Keratinocyte (primary cell): ENCODE results near the gene CORO2B. TPM values are rescaled to one million over a fixed set of nuclear protein-coding genes. Genes with fewer than 3 reads are reported as not detected.

Experiments
- DNase-seq: peaks from one replicate; pipeline ENCODE4 v3.0.0-alpha.2; 2011; ENCODE audit warnings: low read depth, missing footprints, low spot score
- FAIRE-seq: peaks from 2 replicates; lab custom pipeline; 2011; peaks lifted over from hg19 to GRCh38; lab: Jason Lieb, UNC
- H2AFZ ChIP-seq: 2 replicates; pipeline ENCODE4 v1.6.0; 2012; ENCODE audit warnings: low read length, control low read depth, inconsistent platforms; ENCODE audit not compliant: control insufficient read depth
- H3K27ac ChIP-seq: 2 replicates; pipeline ENCODE4 v1.5.1; 2011; ENCODE audit warnings: low read length; ENCODE audit not compliant: control insufficient read depth, insufficient read depth
- H3K27me3 ChIP-seq: 3 replicates; pipeline ENCODE4 v1.6.0; 2011; ENCODE audit warnings: low read length; ENCODE audit not compliant: control insufficient read depth, insufficient read depth; ENCODE audit errors: extremely low read depth
- H3K36me3 ChIP-seq, 2 experiments: 2 replicates in 1 of 2; 3 replicates in 1 of 2; pipeline ENCODE4 v1.5.1; 2011; ENCODE audit warnings: low read length in 2 of 2, mild to moderate bottlenecking in 1 of 2; ENCODE audit not compliant: control insufficient read depth in 2 of 2, insufficient read depth in 2 of 2; ENCODE audit errors: extremely low read depth in 1 of 2
- H3K4me1 ChIP-seq: 3 replicates; pipeline ENCODE4 v1.5.1; 2011; ENCODE audit warnings: low read length; ENCODE audit not compliant: control insufficient read depth, insufficient read depth; ENCODE audit errors: extremely low read depth
- H3K4me2 ChIP-seq: 3 replicates; pipeline ENCODE4 v1.6.0; 2011; ENCODE audit warnings: low read depth, low read length; ENCODE audit not compliant: control insufficient read depth, insufficient read depth; ENCODE audit errors: extremely low read depth
- H3K4me3 ChIP-seq, 3 experiments: fragments of 200-600 bp in 1 of 3; sonication (generic) in 1 of 3; 2 replicates in 2 of 3; 3 replicates in 1 of 3; pipeline ENCODE4 v1.5.1; 2011 to 2016; ENCODE audit warnings: low read length in 3 of 3, mild to moderate bottlenecking in 3 of 3, control low read depth in 2 of 3, inconsistent platforms in 1 of 3, low read depth in 1 of 3, mixed read lengths in 1 of 3, mixed run types in 1 of 3, moderate library complexity in 1 of 3; ENCODE audit not compliant: control insufficient read depth in 2 of 3, insufficient read depth in 2 of 3; ENCODE audit errors: extremely low read depth in 1 of 3
- H3K79me2 ChIP-seq: 2 replicates; pipeline ENCODE4 v1.6.0; 2012; ENCODE audit warnings: low read length; ENCODE audit not compliant: control insufficient read depth, insufficient read depth
- H3K9ac ChIP-seq: 3 replicates; pipeline ENCODE4 v1.6.0; 2011; ENCODE audit warnings: low read length; ENCODE audit not compliant: control insufficient read depth, insufficient read depth; ENCODE audit errors: extremely low read depth
- H3K9me1 ChIP-seq: 3 replicates; pipeline ENCODE4 v1.6.0; 2011; ENCODE audit warnings: low read length; ENCODE audit not compliant: control insufficient read depth, insufficient read depth; ENCODE audit errors: extremely low read depth
- H3K9me3 ChIP-seq: 2 replicates; pipeline ENCODE4 v1.5.1; 2012; ENCODE audit warnings: low read depth, low read length; ENCODE audit not compliant: control insufficient read depth
- H4K20me1 ChIP-seq: 3 replicates; pipeline ENCODE4 v1.6.0; 2011; ENCODE audit warnings: low read length; ENCODE audit not compliant: control insufficient read depth, insufficient read depth; ENCODE audit errors: extremely low read depth
- CTCF ChIP-seq, 3 experiments: IDR thresholded peaks in 1 of 3; conservative IDR thresholded peaks in 1 of 3; optimal IDR thresholded peaks in 1 of 3; 2 replicates in 2 of 3; 3 replicates in 1 of 3; pipeline versions ENCODE3 to v1.5.1; 2011; ENCODE audit warnings: low read length in 3 of 3, mild to moderate bottlenecking in 3 of 3, moderate library complexity in 2 of 3, control low read depth in 1 of 3, inconsistent platforms in 1 of 3; ENCODE audit not compliant: insufficient read depth in 2 of 3; ENCODE audit errors: extremely low read depth in 1 of 3
- EZH2 ChIP-seq: IDR thresholded peaks from one replicate; pipeline ENCODE4 v1.6.1; 2012; ENCODE audit warnings: inconsistent platforms, mild to moderate bottlenecking, low read length, moderate library complexity
- dilution Hi-C: fragments of 300-500 bp; cut with MboI; formaldehyde crosslinking; loops from one replicate; pipeline ENCODE4 v1.7.0; 2020; ENCODE audit warnings: low sequenced_read_pairs; ENCODE audit not compliant: extremely low pct_ligation_motif_present
- polyA plus RNA-seq, 5 experiments: library from polyadenylated mRNA; depleted of rRNA in 3 of 5; stranded (reverse) in 3 of 5; stranded (forward) in 1 of 5; unstranded in 1 of 5; fragments of >200 nt; gene quantifications; 1 replicate in 1 of 5; 2 replicates in 3 of 5; 3 replicates in 1 of 5; pipeline versions ENCODE4 v1.2.1 to v1.2.3, GENCODE V29; 2011 to 2012; ENCODE audit warnings: missing spikeins in 2 of 5, low read depth in 1 of 5, low replicate concordance in 1 of 5

Gene CORO2B
- polyA plus RNA-seq, 1 donor (not counting 4 experiments of a cell fraction or from before 2014, with no cell fraction given): 0.13 TPM

DNA sequence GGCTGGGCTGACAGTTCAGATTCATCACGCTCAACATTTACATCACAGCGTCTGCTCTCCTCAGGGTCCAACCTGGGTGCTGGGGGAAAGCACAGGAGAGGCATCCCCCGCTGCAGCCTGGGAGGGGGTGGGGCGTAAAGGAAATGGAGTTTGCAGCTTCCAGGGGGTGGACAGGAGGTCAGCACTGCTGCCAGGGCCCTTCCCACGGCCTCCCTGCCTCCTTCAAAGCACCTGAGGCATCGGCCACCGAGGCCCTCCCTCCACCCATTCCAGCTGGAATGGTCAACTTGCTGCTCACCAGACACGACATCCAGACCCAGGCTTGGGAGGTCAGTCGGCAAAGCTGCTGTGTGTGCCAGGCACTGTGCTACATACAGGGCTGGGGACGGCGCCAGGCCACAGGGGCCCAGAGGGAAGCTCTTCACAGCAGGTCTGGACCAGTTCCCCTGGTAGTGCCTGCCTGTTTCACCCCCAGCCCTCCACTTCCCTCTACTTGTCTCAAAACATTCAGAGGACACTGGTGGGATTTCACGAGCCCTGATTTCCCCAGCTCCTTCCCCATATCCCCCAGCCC lies 121.2 kb downstream of the CORO2B start:
- no peak overlapping the region for H2AFZ ChIP-seq
- no peak overlapping the region for H3K4me2 ChIP-seq
- dilution Hi-C loops: no loop called here
- no peaks in the 10 kb centered on the region for H4K20me1 ChIP-seq
- TF ChIP-seq CTCF (optimal IDR thresholded peaks at IDR 0.05 in 1 of 3, IDR thresholded peaks at IDR 0.05 in 1 of 3, conservative IDR thresholded peaks at IDR 0.05 in 1 of 3; ENCODE audit: extremely low read depth in 1 of 3, insufficient read depth in 2 of 3, low read length in 3 of 3) (no peak), EZH2 (no peak)
- H3K9me1 ChIP-seq: no peaks in the 10 kb centered on the region
- no peaks in the 10 kb centered on the region for H3K9me3 ChIP-seq
- H3K9ac ChIP-seq: no peak overlapping the region
- H3K27me3 ChIP-seq: peaks cover 32% of the 10 kb centered on the region
- no peaks in the 10 kb centered on the region for H3K79me2 ChIP-seq
- no peak overlapping the region for H3K27ac ChIP-seq
- H3K4me3 ChIP-seq: no peak overlapping the region
- FAIRE-seq (no peak), DNase-seq (no peak)
- H3K36me3 ChIP-seq: no peaks in the 10 kb centered on the region
- no peaks in the 10 kb centered on the region for H3K4me1 ChIP-seq

DNA sequence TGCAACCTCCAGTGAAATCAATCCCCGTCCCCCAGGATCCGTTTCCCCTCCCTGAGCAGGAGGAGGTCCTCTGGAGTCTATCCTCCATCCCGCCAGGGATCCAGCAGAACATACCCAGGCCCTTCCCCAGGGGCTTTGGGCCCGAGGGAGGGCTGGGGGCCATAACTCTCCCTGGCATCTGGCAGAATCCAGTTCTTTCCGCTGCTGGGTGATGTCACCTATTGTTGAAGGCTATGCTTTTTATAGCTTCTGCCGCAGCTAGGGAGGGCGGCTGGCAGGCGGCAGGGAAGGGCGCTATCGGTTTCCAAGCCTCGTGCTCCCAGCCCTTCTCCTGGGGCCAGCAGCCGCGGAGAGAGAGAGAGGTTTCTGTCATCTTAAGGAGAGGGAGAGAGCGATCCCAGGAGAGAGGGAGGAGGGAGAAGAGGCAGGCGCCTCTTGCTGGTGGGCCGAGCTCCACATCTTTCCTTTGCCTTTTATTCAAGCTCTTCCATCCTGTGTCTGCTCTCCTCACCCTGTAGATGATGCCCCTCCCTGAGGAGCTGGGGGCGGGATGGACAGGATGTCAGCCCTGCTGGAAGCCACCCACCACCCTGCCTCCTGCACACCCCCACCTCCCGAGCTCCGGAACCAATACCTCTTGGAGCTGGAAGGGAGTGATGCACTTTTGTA lies 121.8 kb downstream of the CORO2B start:
- H3K4me2 ChIP-seq: peak overlapping the region; percentile 35
- no peaks in the 10 kb centered on the region for H4K20me1 ChIP-seq
- no peaks in the 10 kb centered on the region for H3K79me2 ChIP-seq
- no peaks in the 10 kb centered on the region for H3K36me3 ChIP-seq
- H3K27me3 ChIP-seq: peaks cover 29% of the 10 kb centered on the region
- H3K9me3 ChIP-seq: no peaks in the 10 kb centered on the region
- dilution Hi-C loops: no loop called here
- peak overlapping the region; percentile 35 for H2AFZ ChIP-seq
- FAIRE-seq (no peak), DNase-seq (no peak)
- no peak overlapping the region for H3K9ac ChIP-seq
- H3K4me1 ChIP-seq: no peaks in the 10 kb centered on the region
- H3K27ac ChIP-seq: no peak overlapping the region
- no peak overlapping the region for H3K4me3 ChIP-seq
- H3K9me1 ChIP-seq: no peaks in the 10 kb centered on the region
- TF ChIP-seq CTCF (optimal IDR thresholded peaks at IDR 0.05 in 1 of 3, IDR thresholded peaks at IDR 0.05 in 1 of 3, conservative IDR thresholded peaks at IDR 0.05 in 1 of 3; ENCODE audit: extremely low read depth in 1 of 3, insufficient read depth in 2 of 3, low read length in 3 of 3) (no peak), EZH2 (no peak)
